Activated CD4-positive, alpha-beta T cell treated with anti-CD3 and anti-CD28 coated beads for 36 hours (primary cell): ENCODE data around the gene GSTO2. TPM values are rescaled to one million over a fixed set of nuclear protein-coding genes. Genes with fewer than 3 reads are reported as not detected.
A peak's percentile ranks its signal among the peaks of the same experiment; 100 is the strongest.

ENCODE experiments used
- ATAC-seq: fragments of 200-7000 bp; cut with Tn5 transposase; one replicate; pipeline ENCODE4 v1.10.0; 2021; ENCODE audit warnings: mild to moderate bottlenecking, moderate library complexity
- CTCF ChIA-PET: fragments of 350-600 bp; sonication (Branson Sonifier 250); formaldehyde crosslinking; loops from one replicate; lab custom pipeline; 2021; ENCODE audit warnings: antibody characterized with exemption; lab: Charles Lee
- POLR2A ChIA-PET: fragments of 350-600 bp; sonication (Branson Sonifier 250); formaldehyde crosslinking; loops from one replicate; lab custom pipeline; 2021; ENCODE audit warnings: antibody characterized with exemption, inconsistent platforms; lab: Charles Lee
- DNase-seq: peaks from one replicate; pipeline ENCODE4 v3.0.0-alpha.2; 2020
- H3K27ac Mint-ChIP-seq: one replicate; pipeline ENCODE4 v1.8.0; 2021; ENCODE audit warnings: mixed read lengths
- H3K27me3 Mint-ChIP-seq: one replicate; pipeline ENCODE4 v1.8.0; 2021; ENCODE audit warnings: mixed read lengths
- H3K36me3 Mint-ChIP-seq: one replicate; pipeline ENCODE4 v1.8.0; 2021; ENCODE audit warnings: low read depth, mixed read lengths
- H3K4me1 Mint-ChIP-seq: one replicate; pipeline ENCODE4 v1.8.0; 2021; ENCODE audit warnings: mixed read lengths
- H3K4me3 Mint-ChIP-seq: one replicate; pipeline ENCODE4 v1.8.0; 2021; ENCODE audit warnings: mild to moderate bottlenecking, moderate library complexity, mixed read lengths
- H3K9me3 Mint-ChIP-seq: one replicate; pipeline ENCODE4 v1.8.0; 2021; ENCODE audit warnings: low read depth, mixed read lengths
- intact Hi-C, 2 experiments: fragments of 100-400 bp; cut with DNase I in 1 of 2; cut with micrococcal nuclease in 1 of 2; formaldehyde crosslinking; loops; one replicate each; pipeline versions ENCODE4 v1.14.2 to v1.15.1; 2022 to 2024; cut with DNase I, micrococcal nuclease
- total RNA-seq, 2 experiments: library from RNA; stranded (reverse); gene quantifications; one replicate each; pipeline ENCODE4 v1.2.3, GENCODE V29; 2021

The GSTO2 gene
- total RNA-seq, 2 experiments from 2014 or later = 2.1 to 2.8 TPM

- H3K4me3 Mint-ChIP-seq = peak overlapping the region; percentile 38
- ATAC-seq = no peak
- peak overlapping the region; percentile 85 for H3K27ac Mint-ChIP-seq
- H3K9me3 Mint-ChIP-seq = no peaks in the 10 kb centered on the region
- peak; percentile 73 for DNase-seq
- peaks cover 81% of the 10 kb centered on the region for H3K4me1 Mint-ChIP-seq
- intact Hi-C loops = no loop called here
- ChIA-PET CTCF (interaction anchor here (1.1 to 1.2 kb wide), 3 partner anchors 17 to 47 kb away, joined by 3 to 4 read pairs (median 3); no protein-coding TSS in a partner anchor), POLR2A (interaction anchor here (1.0 kb wide), 1 partner anchor 18 kb away, joined by 3 read pairs; no protein-coding TSS in a partner anchor)
- H3K36me3 Mint-ChIP-seq = peaks cover 25% of the 10 kb centered on the region
- H3K27me3 Mint-ChIP-seq = no peaks in the 10 kb centered on the region
These were observed 64.2 kb downstream of the GSTO2 start for GRCh38 chr10:104333032-104333727.

- H3K27ac Mint-ChIP-seq = peak overlapping the region; percentile 85
- no peaks in the 10 kb centered on the region for H3K27me3 Mint-ChIP-seq
- DNase-seq (no peak), ATAC-seq (no peak)
- peaks cover 74% of the 10 kb centered on the region for H3K4me1 Mint-ChIP-seq
- H3K36me3 Mint-ChIP-seq = peaks cover 25% of the 10 kb centered on the region
- H3K9me3 Mint-ChIP-seq = no peaks in the 10 kb centered on the region
- H3K4me3 Mint-ChIP-seq = no peak overlapping the region
- ChIA-PET POLR2A (interaction anchor here (1.0 to 1.3 kb wide), 2 partner anchors 17 to 18 kb away, joined by 3 to 4 read pairs; no protein-coding TSS in a partner anchor), CTCF (interaction anchor here (1.1 to 5.3 kb wide), 5 partner anchors 17 to 48 kb away, joined by 3 to 64 read pairs (median 4); no protein-coding TSS in a partner anchor)
- intact Hi-C loops = no loop called here
These were observed 64.9 kb downstream of the GSTO2 start for GRCh38 chr10:104333728-104334373.

- ChIA-PET CTCF (interaction anchor here (1.1 to 5.3 kb wide), 4 partner anchors 27 to 48 kb away, joined by 3 to 64 read pairs (median 28); no protein-coding TSS in a partner anchor), POLR2A (interaction anchor here (1.3 kb wide), 1 partner anchor 17 kb away, joined by 4 read pairs; no protein-coding TSS in a partner anchor)
- Mint-ChIP-seq H3K27ac (peak overlapping the region; percentile 39), H3K36me3 (peaks cover 25% of the 10 kb centered on the region), H3K9me3 (no peaks in the 10 kb centered on the region), H3K27me3 (no peaks in the 10 kb centered on the region), H3K4me1 (peaks cover 73% of the 10 kb centered on the region), H3K4me3 (no peak overlapping the region)
- no peak for DNase-seq
- no peak for ATAC-seq
- intact Hi-C loops = no loop called here
These were observed 65.6 kb downstream of the GSTO2 start for GRCh38 chr10:104334561-104334960.

- no peaks in the 10 kb centered on the region for H3K27me3 Mint-ChIP-seq
- POLR2A ChIA-PET = interaction anchor here (1.3 kb wide), 1 partner anchor 17 kb away, joined by 4 read pairs; no protein-coding TSS in a partner anchor
- CTCF ChIA-PET = interaction anchor here (0.5 to 5.3 kb wide), 5 partner anchors 12 to 61 kb away, joined by 3 to 64 read pairs (median 9); no protein-coding TSS in a partner anchor
- H3K27ac Mint-ChIP-seq = peak overlapping the region; percentile 39
- H3K4me1 Mint-ChIP-seq = peaks cover 72% of the 10 kb centered on the region
- peaks cover 25% of the 10 kb centered on the region for H3K36me3 Mint-ChIP-seq
- intact Hi-C loops = loop anchor here (5.0 kb wide), 2 partner anchors 213 to 418 kb away; partner anchors contain the start of genes SFR1 (in 2 of the 2) and STN1 (in 1 of the 2)
- no peaks in the 10 kb centered on the region for H3K9me3 Mint-ChIP-seq
- DNase-seq (no peak), ATAC-seq (no peak)
- peak overlapping the region; percentile 93 for H3K4me3 Mint-ChIP-seq
These were observed 66.1 kb downstream of the GSTO2 start for GRCh38 chr10:104334965-104335650.

GRCh38 chr10:104336821-104337467, 68.0 kb downstream of the GSTO2 start:
- Mint-ChIP-seq H3K36me3 (peaks cover 25% of the 10 kb centered on the region), H3K27me3 (no peaks in the 10 kb centered on the region), H3K27ac (peak overlapping the region; percentile 95), H3K9me3 (no peaks in the 10 kb centered on the region), H3K4me3 (peak overlapping the region; percentile 93), H3K4me1 (peaks cover 56% of the 10 kb centered on the region)
- no peak for ATAC-seq
- POLR2A ChIA-PET = interaction anchor here (0.9 to 1.6 kb wide), 3 partner anchors 8 to 29 kb away, joined by 3 to 18 read pairs (median 4); no protein-coding TSS in a partner anchor
- no peak for DNase-seq
- CTCF ChIA-PET = interaction anchor here (0.6 to 5.3 kb wide), 10 partner anchors 9 to 74 kb away, joined by 3 to 64 read pairs (median 4); no protein-coding TSS in a partner anchor
- intact Hi-C loops = loop anchor here (5.0 kb wide), 2 partner anchors 215 to 420 kb away; partner anchors contain the start of genes SFR1 (in 2 of the 2) and STN1 (in 1 of the 2)

- ChIA-PET POLR2A (interaction anchor here (0.6 to 1.6 kb wide), 4 partner anchors 8 to 75 kb away, joined by 4 to 18 read pairs (median 8); no protein-coding TSS in a partner anchor), CTCF (interaction anchor here (1.2 to 5.3 kb wide), 12 partner anchors 8 to 82 kb away, joined by 3 to 64 read pairs (median 6); partner anchors contain the start of gene CFAP58)
- Mint-ChIP-seq H3K9me3 (no peaks in the 10 kb centered on the region), H3K27ac (peak overlapping the region; percentile 95), H3K27me3 (no peaks in the 10 kb centered on the region), H3K4me3 (peak overlapping the region; percentile 93), H3K36me3 (peaks cover 23% of the 10 kb centered on the region), H3K4me1 (peaks cover 51% of the 10 kb centered on the region)
- DNase-seq = no peak
- intact Hi-C loops = loop anchor here (5.0 kb wide), 2 partner anchors 215 to 420 kb away; partner anchors contain the start of genes SFR1 (in 2 of the 2) and STN1 (in 1 of the 2)
- ATAC-seq = peak; percentile 24
These were observed 68.6 kb downstream of the GSTO2 start for GRCh38 chr10:104337521-104337984.

- CTCF ChIA-PET = interaction anchor here (0.6 to 5.3 kb wide), 19 partner anchors 9 to 528 kb away, joined by 3 to 64 read pairs (median 4); partner anchors contain the start of genes CFAP58 and SFR1
- DNase-seq (peak; percentile 82), ATAC-seq (peak; percentile 78)
- Mint-ChIP-seq H3K4me3 (peak within 1 kb of the TSS; percentile 93), H3K27ac (peak within 1 kb of the TSS; percentile 99), H3K4me1 (peaks cover 45% of the 10 kb centered on the region), H3K36me3 (peaks cover 18% of the 10 kb centered on the region), H3K27me3 (no peaks in the 10 kb centered on the region), H3K9me3 (no peaks in the 10 kb centered on the region)
- POLR2A ChIA-PET = interaction anchor here (0.6 to 1.6 kb wide), 4 partner anchors 9 to 75 kb away, joined by 4 to 18 read pairs (median 8); no protein-coding TSS in a partner anchor
- intact Hi-C loops = loop anchor here (1.0 to 5.0 kb wide), 7 partner anchors 9 to 421 kb away; partner anchors contain the start of genes SFR1 (in 2 of the 2), CFAP58 (in 1 of the 2) and STN1 (in 1 of the 2)
These were observed 69.2 kb downstream of the GSTO2 start, which contains the start of gene ITPRIP for GRCh38 chr10:104337985-104338735. Gene ITPRIP, minus strand, starts transcription at chr10:104338465. Its CDS starts 22,414 bp downstream, at chr10:104316051.

GRCh38 chr10:104339469-104340110, 70.6 kb downstream of the GSTO2 start:
- Mint-ChIP-seq H3K36me3 (peaks cover 13% of the 10 kb centered on the region), H3K27me3 (no peaks in the 10 kb centered on the region), H3K9me3 (no peaks in the 10 kb centered on the region), H3K4me1 (peaks cover 33% of the 10 kb centered on the region), H3K27ac (peak overlapping the region; percentile 99), H3K4me3 (peak overlapping the region; percentile 93)
- POLR2A ChIA-PET = interaction anchor here (0.7 kb wide), 1 partner anchor 10 kb away, joined by 3 read pairs; no protein-coding TSS in a partner anchor
- ATAC-seq (no peak), DNase-seq (no peak)
- CTCF ChIA-PET = interaction anchor here (0.7 to 5.3 kb wide), 7 partner anchors 10 to 220 kb away, joined by 3 to 64 read pairs (median 4); no protein-coding TSS in a partner anchor
- intact Hi-C loops = loop anchor here (5.0 kb wide), 2 partner anchors 217 to 422 kb away; partner anchors contain the start of genes SFR1 (in 2 of the 2) and STN1 (in 1 of the 2)
